GM23338 (cell line): Measurements from ENCODE around the gene BICD2.

Experiments
- CREB1 ChIP-seq: fragments of 250-450 bp; sonication (Bioruptor Pico); IDR thresholded peaks from 2 replicates; pipeline ENCODE4 v1.5.0; 2020; ENCODE audit warnings: low read depth, mild to moderate bottlenecking, moderate library complexity
- CTCF ChIP-seq, 2 experiments: fragments of 200-600 bp in 1 of 2; sonication (generic) in 1 of 2; conservative IDR thresholded peaks; 2 replicates each; pipeline versions ENCODE4 v1.5.1 to v1.6.1; 2016 to 2017; ENCODE audit warnings: antibody characterized with exemption in 2 of 2, low read depth in 2 of 2, mild to moderate bottlenecking in 2 of 2, moderate library complexity in 1 of 2
- EZH2 ChIP-seq: fragments of 200-600 bp; sonication (generic); IDR thresholded peaks from one replicate; pipeline ENCODE4 v1.8.0; 2017; ENCODE audit warnings: antibody characterized with exemption, mild to moderate bottlenecking, low read depth; ENCODE audit not compliant: unreplicated experiment
- EZH2phosphoT487 ChIP-seq: fragments of 200-600 bp; sonication (generic); IDR thresholded peaks from one replicate; pipeline ENCODE4 v1.8.1; 2018; ENCODE audit warnings: antibody characterized with exemption; ENCODE audit not compliant: unreplicated experiment
- JUNB ChIP-seq: IDR thresholded peaks from one replicate; pipeline ENCODE4 v1.6.1; 2016; ENCODE audit warnings: antibody characterized with exemption; ENCODE audit not compliant: unreplicated experiment
- POLR2AphosphoS5 ChIP-seq: IDR thresholded peaks from 2 replicates; pipeline ENCODE4 v1.6.1; 2016; ENCODE audit warnings: antibody characterized with exemption, low read depth
- ZNF114 ChIP-seq: fragments of 250-450 bp; sonication (Bioruptor Pico); IDR thresholded peaks from 2 replicates; pipeline ENCODE4 v1.5.0; 2020; ENCODE audit warnings: mild to moderate bottlenecking, moderate library complexity
- ZNF331 ChIP-seq: fragments of 250-450 bp; sonication (Bioruptor Pico); IDR thresholded peaks from 2 replicates; pipeline ENCODE4 v1.5.0; 2020; ENCODE audit warnings: low read depth, mild to moderate bottlenecking, moderate library complexity

GRCh38 chr9:92807031-92807756 is 42.6 kb upstream of the BICD2 start:
- no peak for TF ChIP-seq CTCF (conservative IDR thresholded peaks at IDR 0.05; ENCODE audit: low read depth in 2 of 2)
- TF ChIP-seq EZH2 = no peak
- no peak for TF ChIP-seq POLR2AphosphoS5
- TF ChIP-seq EZH2phosphoT487 = no peak
- TF ChIP-seq ZNF331 (CRISPR knock-in tag) = no peak
- TF ChIP-seq JUNB = no peak
- TF ChIP-seq CREB1 (CRISPR knock-in tag) = no peak
- no peak for TF ChIP-seq ZNF114 (CRISPR knock-in tag)
